ENCODE results near the gene OLFML2A.
"Not testable (repeated sequence)": the region's sequence is repeated elsewhere in the genome, so short reads cannot be mapped to it uniquely, and the experiment has no call there.

The OLFML2A gene

DNA sequence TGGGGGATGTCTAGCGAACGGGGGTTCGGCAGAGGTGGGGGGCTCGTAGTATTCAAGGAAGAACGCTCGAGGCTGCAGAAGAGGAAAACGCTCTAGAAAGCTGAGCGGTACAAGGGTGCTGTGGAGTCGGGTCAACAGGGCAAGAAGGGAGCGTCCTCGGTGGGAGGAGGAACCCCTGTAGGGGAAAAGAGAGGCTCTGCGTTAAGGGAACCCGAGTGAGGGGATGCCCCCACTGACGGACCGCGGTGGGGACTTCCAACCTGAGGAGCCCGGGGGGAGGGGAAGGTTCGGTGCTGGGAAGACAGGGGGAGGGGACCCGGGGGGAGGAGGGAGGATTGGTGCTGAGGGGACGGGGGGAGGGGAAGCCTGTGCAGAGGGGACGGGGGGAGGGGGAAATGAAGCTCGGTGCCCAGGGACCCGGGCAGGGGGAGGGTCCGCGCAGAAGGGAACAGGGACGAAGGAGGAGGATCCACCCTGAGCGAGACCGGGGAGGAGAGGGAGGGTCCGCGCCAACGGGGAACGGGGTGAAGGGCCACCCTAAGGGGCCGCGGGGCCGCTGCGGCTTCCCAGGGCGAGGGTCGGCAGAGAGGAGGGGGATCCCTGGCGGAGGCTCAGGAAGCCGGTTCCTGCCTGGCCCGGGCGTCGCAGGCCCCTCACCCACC is 6.4 kb upstream of the OLFML2A start:
- peak in 1 of 2 experiments; percentile 35 for DNase-seq (ENCODE audit: low read depth in 1 of 2, low spot score in 1 of 2)
- Histone ChIP-seq H3K27ac (replicated peaks) (peak overlapping the region; percentile 87), H3K27me3 (ENCODE audit: insufficient read depth, poor library complexity, severe bottlenecking) (no peaks in the 10 kb centered on the region), H3K4me3 (replicated peaks; ENCODE audit: insufficient read depth, low read length) (peak overlapping the region; percentile 98)
- no peak for TF ChIP-seq SPI1 (IDR thresholded peaks at IDR 0.05; ENCODE audit: borderline replicate concordance, low read depth)
- no peak for TF ChIP-seq POLR2AphosphoS5 (IDR thresholded peaks at IDR 0.05; ENCODE audit: low read depth)
- TF ChIP-seq, protein P1, sequence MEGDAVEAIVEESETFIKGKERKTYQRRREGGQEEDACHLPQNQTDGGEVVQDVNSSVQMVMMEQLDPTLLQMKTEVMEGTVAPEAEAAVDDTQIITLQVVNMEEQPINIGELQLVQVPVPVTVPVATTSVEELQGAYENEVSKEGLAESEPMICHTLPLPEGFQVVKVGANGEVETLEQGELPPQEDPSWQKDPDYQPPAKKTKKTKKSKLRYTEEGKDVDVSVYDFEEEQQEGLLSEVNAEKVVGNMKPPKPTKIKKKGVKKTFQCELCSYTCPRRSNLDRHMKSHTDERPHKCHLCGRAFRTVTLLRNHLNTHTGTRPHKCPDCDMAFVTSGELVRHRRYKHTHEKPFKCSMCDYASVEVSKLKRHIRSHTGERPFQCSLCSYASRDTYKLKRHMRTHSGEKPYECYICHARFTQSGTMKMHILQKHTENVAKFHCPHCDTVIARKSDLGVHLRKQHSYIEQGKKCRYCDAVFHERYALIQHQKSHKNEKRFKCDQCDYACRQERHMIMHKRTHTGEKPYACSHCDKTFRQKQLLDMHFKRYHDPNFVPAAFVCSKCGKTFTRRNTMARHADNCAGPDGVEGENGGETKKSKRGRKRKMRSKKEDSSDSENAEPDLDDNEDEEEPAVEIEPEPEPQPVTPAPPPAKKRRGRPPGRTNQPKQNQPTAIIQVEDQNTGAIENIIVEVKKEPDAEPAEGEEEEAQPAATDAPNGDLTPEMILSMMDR (IDR thresholded peaks at IDR 0.05; ENCODE audit: insufficient read depth, low read length), result no peak
- no peak for TF ChIP-seq GABPA (IDR thresholded peaks at IDR 0.05; ENCODE audit: low read depth)
- TF ChIP-seq, protein P2, sequence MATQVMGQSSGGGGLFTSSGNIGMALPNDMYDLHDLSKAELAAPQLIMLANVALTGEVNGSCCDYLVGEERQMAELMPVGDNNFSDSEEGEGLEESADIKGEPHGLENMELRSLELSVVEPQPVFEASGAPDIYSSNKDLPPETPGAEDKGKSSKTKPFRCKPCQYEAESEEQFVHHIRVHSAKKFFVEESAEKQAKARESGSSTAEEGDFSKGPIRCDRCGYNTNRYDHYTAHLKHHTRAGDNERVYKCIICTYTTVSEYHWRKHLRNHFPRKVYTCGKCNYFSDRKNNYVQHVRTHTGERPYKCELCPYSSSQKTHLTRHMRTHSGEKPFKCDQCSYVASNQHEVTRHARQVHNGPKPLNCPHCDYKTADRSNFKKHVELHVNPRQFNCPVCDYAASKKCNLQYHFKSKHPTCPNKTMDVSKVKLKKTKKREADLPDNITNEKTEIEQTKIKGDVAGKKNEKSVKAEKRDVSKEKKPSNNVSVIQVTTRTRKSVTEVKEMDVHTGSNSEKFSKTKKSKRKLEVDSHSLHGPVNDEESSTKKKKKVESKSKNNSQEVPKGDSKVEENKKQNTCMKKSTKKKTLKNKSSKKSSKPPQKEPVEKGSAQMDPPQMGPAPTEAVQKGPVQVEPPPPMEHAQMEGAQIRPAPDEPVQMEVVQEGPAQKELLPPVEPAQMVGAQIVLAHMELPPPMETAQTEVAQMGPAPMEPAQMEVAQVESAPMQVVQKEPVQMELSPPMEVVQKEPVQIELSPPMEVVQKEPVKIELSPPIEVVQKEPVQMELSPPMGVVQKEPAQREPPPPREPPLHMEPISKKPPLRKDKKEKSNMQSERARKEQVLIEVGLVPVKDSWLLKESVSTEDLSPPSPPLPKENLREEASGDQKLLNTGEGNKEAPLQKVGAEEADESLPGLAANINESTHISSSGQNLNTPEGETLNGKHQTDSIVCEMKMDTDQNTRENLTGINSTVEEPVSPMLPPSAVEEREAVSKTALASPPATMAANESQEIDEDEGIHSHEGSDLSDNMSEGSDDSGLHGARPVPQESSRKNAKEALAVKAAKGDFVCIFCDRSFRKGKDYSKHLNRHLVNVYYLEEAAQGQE (IDR thresholded peaks at IDR 0.05; ENCODE audit: insufficient replicate concordance, low read depth), result no peak

DNA sequence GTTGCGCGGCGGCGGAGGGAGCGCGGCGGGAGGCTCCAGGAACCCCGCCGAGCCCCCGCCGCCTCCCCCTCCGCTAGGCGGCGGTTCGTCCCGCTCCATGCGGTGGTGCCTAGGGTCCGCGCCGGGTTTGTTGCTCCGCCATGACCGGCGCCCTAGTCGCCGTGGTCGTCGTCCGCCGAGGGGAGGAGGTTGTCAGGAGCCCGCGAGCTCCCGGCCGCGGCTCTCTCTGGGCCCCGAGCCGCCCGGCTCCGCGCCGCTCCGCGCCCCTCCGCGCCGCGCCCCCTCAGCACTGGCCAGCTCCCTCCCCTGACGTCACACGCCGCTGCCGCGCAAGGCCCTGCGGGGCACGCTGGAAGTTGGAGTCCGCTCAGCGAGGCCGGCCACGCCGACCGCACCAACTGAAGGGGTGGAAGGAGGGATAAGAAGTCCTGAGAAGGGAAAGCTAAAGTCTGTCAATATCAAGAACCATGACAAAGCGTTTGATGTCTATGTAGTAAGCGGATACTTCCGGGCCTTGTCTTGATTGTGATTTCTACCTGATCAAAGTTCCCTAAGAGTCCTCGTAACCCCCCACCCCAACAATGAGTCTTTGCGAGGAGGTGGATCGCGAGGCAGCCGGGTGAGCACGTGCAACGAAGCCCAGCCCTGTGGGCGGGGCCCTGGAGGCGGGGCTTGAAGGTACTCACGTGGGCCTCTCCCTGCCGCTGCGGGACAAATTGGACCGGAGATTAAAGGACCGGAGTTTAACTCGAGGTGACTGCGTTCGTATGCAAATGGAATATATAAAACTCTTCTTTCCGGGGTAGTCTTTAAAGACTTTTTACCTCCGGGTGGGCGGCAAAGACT is 5.7 kb upstream of the OLFML2A start, which contains the start of gene NR6A1:
NR6A1 (minus strand) TSS at position 291 of the 846 bp plus-strand sequence.
- DNase-seq (ENCODE audit: low read depth in 1 of 2, low spot score in 1 of 2), result peak; percentile 88 to 96
- Histone ChIP-seq H3K27ac (replicated peaks) (peak within 1 kb of the TSS; percentile 87), H3K27me3 (ENCODE audit: insufficient read depth, poor library complexity, severe bottlenecking) (no peaks in the 10 kb centered on the region), H3K4me3 (replicated peaks; ENCODE audit: insufficient read depth, low read length) (peak within 1 kb of the TSS; percentile 98)
- TF ChIP-seq SPI1 (IDR thresholded peaks at IDR 0.05; ENCODE audit: borderline replicate concordance, low read depth) (no peak), GABPA (IDR thresholded peaks at IDR 0.05; ENCODE audit: low read depth) (no peak)
- TF ChIP-seq, protein P2 (IDR thresholded peaks at IDR 0.05; ENCODE audit: insufficient replicate concordance, low read depth), result peak; percentile 89
- TF ChIP-seq, protein P1 (IDR thresholded peaks at IDR 0.05; ENCODE audit: insufficient read depth, low read length), result no peak

DNA sequence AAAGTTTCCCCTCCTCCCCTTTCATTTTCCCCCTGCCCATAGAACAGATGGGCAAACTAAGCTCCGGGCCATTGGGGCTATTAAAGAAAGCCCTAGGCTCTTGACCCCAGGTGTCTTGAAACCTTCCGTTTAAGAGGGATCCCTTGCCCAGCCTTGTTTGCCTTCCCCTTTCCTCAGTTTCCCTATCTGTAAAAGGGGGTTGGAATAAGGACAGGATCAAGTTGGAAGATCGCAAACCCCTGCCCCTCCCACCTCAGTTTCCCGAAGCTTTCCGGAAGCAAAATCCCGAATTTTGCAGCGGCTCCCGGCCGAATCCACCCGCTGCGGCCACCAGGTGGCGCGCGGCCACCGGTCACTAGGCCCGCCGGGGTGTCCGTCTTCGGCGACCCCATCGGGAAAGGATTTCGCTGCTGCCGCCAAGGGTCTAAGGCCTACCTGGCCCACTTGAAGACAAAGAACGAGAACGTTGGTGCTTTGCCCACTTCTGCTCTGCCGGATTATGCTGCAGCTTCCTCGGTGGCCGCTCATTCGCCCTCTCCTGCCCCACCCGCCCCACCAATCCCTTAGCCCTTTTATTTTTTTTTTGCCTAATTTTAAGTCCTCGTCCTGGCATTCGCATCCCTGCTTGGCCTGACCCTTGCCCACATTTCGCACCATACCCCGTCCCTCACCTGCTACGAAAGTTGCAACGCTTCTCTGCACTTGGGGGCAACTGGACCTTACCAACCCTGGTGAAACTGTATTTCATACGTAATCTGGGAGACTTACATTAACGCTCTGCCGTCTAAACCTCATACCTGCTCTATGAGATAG is 4.9 kb upstream of the OLFML2A start:
- peak in 1 of 2 experiments; percentile 33 for DNase-seq (ENCODE audit: low read depth in 1 of 2, low spot score in 1 of 2)
- Histone ChIP-seq H3K27me3 (ENCODE audit: insufficient read depth, poor library complexity, severe bottlenecking) (no peaks in the 10 kb centered on the region), H3K4me3 (replicated peaks; ENCODE audit: insufficient read depth, low read length) (peak overlapping the region; percentile 67), H3K27ac (replicated peaks) (peak overlapping the region; percentile 87)
- TF ChIP-seq, protein P1 (IDR thresholded peaks at IDR 0.05; ENCODE audit: insufficient read depth, low read length), result peak; percentile 55
- no peak for TF ChIP-seq SPI1 (IDR thresholded peaks at IDR 0.05; ENCODE audit: borderline replicate concordance, low read depth)

DNA sequence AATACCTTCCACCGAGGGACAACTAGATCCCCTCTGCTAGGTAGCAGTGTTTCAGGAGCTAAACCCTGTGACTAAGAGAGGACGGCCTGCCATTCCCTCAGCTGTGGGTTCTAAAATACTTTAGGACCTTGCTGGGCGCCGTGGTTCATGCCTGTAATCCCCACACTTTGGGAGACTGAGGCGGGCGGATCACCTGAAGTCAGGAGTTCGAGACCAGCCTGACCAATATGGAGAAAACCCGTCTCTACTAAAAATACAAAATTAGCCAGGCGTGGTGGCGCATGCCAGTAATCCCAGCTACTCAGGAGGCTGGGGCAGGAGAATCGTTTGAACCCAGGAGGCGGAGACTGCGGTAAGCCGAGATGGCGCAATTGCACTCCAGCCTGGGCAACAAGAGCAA is 4.1 kb upstream of the OLFML2A start:
- H3K27me3 ChIP-seq (ENCODE audit: insufficient read depth, poor library complexity, severe bottlenecking); H3K4me3 ChIP-seq (replicated peaks; ENCODE audit: insufficient read depth, low read length); DNase-seq (ENCODE audit: low read depth in 1 of 2, low spot score in 1 of 2); H3K27ac ChIP-seq (replicated peaks): not testable (repeated sequence)

All from HL-60 (cell line).